Hepatocyte (in vitro differentiated cells): ENCODE data around the gene CPHXL2. TPM values are rescaled to one million over a fixed set of nuclear protein-coding genes. Genes with fewer than 3 reads are reported as not detected.

Experiments
- DNase-seq: peaks from one replicate; pipeline ENCODE4 v3.0.0-alpha.2; 2016; ENCODE audit warnings: low spot score
- H2AFZ ChIP-seq: fragments of 200-600 bp; sonication (generic); 2 replicates; pipeline ENCODE4 v1.6.0; 2016; ENCODE audit warnings: antibody characterized with exemption, mild to moderate bottlenecking
- H3K27ac ChIP-seq: fragments of 200-600 bp; sonication (generic); 2 replicates; pipeline ENCODE4 v1.5.1; 2016; ENCODE audit warnings: mild to moderate bottlenecking
- H3K27me3 ChIP-seq: fragments of 200-600 bp; sonication (generic); 2 replicates; pipeline ENCODE4 v1.6.1; 2016
- H3K36me3 ChIP-seq: fragments of 200-600 bp; sonication (generic); replicated peaks from 2 replicates; pipeline ENCODE4 v1.5.1; 2016; ENCODE audit warnings: low read depth; ENCODE audit not compliant: insufficient read depth
- H3K4me1 ChIP-seq: fragments of 200-600 bp; sonication (generic); 2 replicates; pipeline ENCODE4 v1.5.1; 2016; ENCODE audit warnings: mild to moderate bottlenecking, moderate library complexity; ENCODE audit not compliant: insufficient read depth
- H3K4me2 ChIP-seq: fragments of 200-600 bp; sonication (generic); 2 replicates; pipeline ENCODE4 v1.6.0; 2016
- H3K4me3 ChIP-seq: fragments of 200-600 bp; sonication (generic); 2 replicates; pipeline ENCODE4 v1.5.1; 2016; ENCODE audit warnings: mild to moderate bottlenecking
- H3K79me2 ChIP-seq: fragments of 200-600 bp; sonication (generic); 2 replicates; pipeline ENCODE4 v1.6.0; 2017; ENCODE audit warnings: mild to moderate bottlenecking
- H3K9me2 ChIP-seq: fragments of 200-600 bp; sonication (generic); replicated peaks from 2 replicates; pipeline ENCODE4 v1.6.0; 2017; ENCODE audit warnings: mild to moderate bottlenecking; ENCODE audit not compliant: insufficient read depth
- H3K9me3 ChIP-seq: fragments of 200-600 bp; sonication (generic); 2 replicates; pipeline ENCODE4 v1.5.1; 2016; ENCODE audit warnings: low read depth, mild to moderate bottlenecking
- H4K20me1 ChIP-seq: fragments of 200-600 bp; sonication (generic); 2 replicates; pipeline ENCODE4 v1.6.0; 2016; ENCODE audit warnings: mild to moderate bottlenecking; ENCODE audit not compliant: insufficient read depth, poor library complexity, severe bottlenecking
- EZH2 ChIP-seq: fragments of 200-600 bp; sonication (generic); IDR thresholded peaks from 2 replicates; pipeline ENCODE4 v1.6.1; 2016; ENCODE audit warnings: antibody characterized with exemption, mild to moderate bottlenecking, borderline replicate concordance
- EZH2phosphoT487 ChIP-seq: fragments of 200-600 bp; sonication (generic); IDR thresholded peaks from one replicate; pipeline ENCODE4 v1.6.1; 2018; ENCODE audit warnings: antibody characterized with exemption, mild to moderate bottlenecking, low read depth, moderate library complexity; ENCODE audit not compliant: unreplicated experiment, severe bottlenecking
- WGBS: methylation state at CpG from one replicate; pipeline ENCODE4 v1.1.6; 2016; ENCODE audit warnings: low lambda C conversion rate; ENCODE audit errors: missing lambda C conversion rate; 5-methylcytosine and 5-hydroxymethylcytosine counted together
- polyA plus RNA-seq: library from polyadenylated mRNA; unstranded; fragments of >200 nt; fragmentation: Nextera tagmentation; extraction: Ambion mirVana; gene quantifications from 2 replicates; pipeline ENCODE4 v1.2.1, GENCODE V29; 2016
- total RNA-seq: library from RNA; depleted of rRNA; stranded (reverse); fragments of >200 nt; gene quantifications from 2 replicates; pipeline ENCODE4 v1.2.3, GENCODE V29; 2014
- TF ChIP-seq, protein P1 (sequence below): fragments of 200-600 bp; sonication (generic); IDR thresholded peaks from 2 replicates; pipeline ENCODE4 v1.5.1; 2016; ENCODE audit warnings: antibody characterized with exemption, mild to moderate bottlenecking; ENCODE audit not compliant: poor library complexity

Gene CPHXL2
- total and polyA plus RNA-seq, 2 experiments from 2014 or later: not detected

DNA sequence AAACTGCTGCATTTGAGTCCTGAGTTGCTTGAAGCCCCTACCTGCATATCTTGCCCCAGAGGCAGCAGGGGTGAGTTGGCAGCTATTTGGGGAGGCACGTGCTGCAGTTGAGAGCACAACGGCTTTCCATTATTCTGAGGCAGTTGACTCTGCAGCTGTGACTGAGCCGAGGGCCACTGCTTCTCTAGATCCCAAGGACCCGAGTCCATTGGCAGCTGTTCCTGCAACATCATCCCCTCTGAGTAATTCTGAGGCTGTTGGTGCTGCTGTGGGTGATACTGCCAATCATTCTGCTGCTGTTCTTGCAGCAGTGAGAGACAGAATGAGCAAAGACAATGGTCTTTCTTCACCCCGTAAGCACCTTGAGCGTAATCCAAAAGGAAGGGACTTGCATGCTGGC lies 16.5 kb downstream of the CPHXL2 start:
- no peaks in the 10 kb centered on the region for H3K4me1 ChIP-seq
- H3K27me3 ChIP-seq: no peaks in the 10 kb centered on the region
- H3K79me2 ChIP-seq: peaks cover 6% of the 10 kb centered on the region
- H3K9me2 ChIP-seq: no peaks in the 10 kb centered on the region
- 96% methylated on average over 6 of the region's 6 CpGs for WGBS
- DNase-seq: no peak
- H3K36me3 ChIP-seq: no peaks in the 10 kb centered on the region
- H3K27ac ChIP-seq: no peak overlapping the region
- no peak overlapping the region for H2AFZ ChIP-seq
- H3K4me2 ChIP-seq: no peak overlapping the region
- no peak for TF ChIP-seq EZH2
- no peak for TF ChIP-seq EZH2phosphoT487
- TF ChIP-seq, protein P1, sequence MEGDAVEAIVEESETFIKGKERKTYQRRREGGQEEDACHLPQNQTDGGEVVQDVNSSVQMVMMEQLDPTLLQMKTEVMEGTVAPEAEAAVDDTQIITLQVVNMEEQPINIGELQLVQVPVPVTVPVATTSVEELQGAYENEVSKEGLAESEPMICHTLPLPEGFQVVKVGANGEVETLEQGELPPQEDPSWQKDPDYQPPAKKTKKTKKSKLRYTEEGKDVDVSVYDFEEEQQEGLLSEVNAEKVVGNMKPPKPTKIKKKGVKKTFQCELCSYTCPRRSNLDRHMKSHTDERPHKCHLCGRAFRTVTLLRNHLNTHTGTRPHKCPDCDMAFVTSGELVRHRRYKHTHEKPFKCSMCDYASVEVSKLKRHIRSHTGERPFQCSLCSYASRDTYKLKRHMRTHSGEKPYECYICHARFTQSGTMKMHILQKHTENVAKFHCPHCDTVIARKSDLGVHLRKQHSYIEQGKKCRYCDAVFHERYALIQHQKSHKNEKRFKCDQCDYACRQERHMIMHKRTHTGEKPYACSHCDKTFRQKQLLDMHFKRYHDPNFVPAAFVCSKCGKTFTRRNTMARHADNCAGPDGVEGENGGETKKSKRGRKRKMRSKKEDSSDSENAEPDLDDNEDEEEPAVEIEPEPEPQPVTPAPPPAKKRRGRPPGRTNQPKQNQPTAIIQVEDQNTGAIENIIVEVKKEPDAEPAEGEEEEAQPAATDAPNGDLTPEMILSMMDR: no peak
- no peaks in the 10 kb centered on the region for H3K9me3 ChIP-seq
- peaks cover 5% of the 10 kb centered on the region for H4K20me1 ChIP-seq
- no peak overlapping the region for H3K4me3 ChIP-seq

- H3K4me3 ChIP-seq: no peak overlapping the region
- H3K9me3 ChIP-seq: no peaks in the 10 kb centered on the region
- H3K27ac ChIP-seq: no peak overlapping the region
- peaks cover 22% of the 10 kb centered on the region for H3K79me2 ChIP-seq
- TF ChIP-seq EZH2phosphoT487: no peak
- TF ChIP-seq, protein P1: no peak
- TF ChIP-seq EZH2: no peak
- H3K4me1 ChIP-seq: no peaks in the 10 kb centered on the region
- 93% methylated on average over 2 of the region's 2 CpGs for WGBS
- DNase-seq: no peak
- H2AFZ ChIP-seq: no peak overlapping the region
- no peaks in the 10 kb centered on the region for H3K9me2 ChIP-seq
- H4K20me1 ChIP-seq: peaks cover 16% of the 10 kb centered on the region
- no peak overlapping the region for H3K4me2 ChIP-seq
- H3K27me3 ChIP-seq: no peaks in the 10 kb centered on the region
- H3K36me3 ChIP-seq: no peaks in the 10 kb centered on the region
These were observed 18.6 kb downstream of the CPHXL2 start for GRCh38 chr16:75658175-75658574.

DNA sequence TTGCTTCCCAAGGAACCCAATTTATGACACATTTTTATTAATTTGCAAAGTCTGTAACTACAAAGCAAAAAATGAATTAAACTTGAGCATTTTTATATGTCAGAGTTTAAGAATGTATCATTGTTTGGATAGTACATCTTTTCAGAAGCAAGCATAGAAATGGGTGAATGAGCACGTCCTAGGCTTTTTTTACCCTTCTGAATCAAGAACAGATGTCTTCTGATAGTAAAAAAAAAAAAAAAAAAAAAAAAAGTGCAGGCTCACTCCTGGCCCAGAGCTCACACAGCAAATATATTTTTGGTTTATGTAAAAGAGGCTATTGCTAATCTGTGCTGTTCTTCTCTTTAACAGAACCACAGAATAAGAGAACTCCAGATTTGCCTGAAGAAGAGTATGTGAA lies 22.9 kb downstream of the CPHXL2 start:
- no peaks in the 10 kb centered on the region for H3K9me2 ChIP-seq
- no peak for DNase-seq
- no peak overlapping the region for H3K4me2 ChIP-seq
- TF ChIP-seq EZH2phosphoT487: no peak
- TF ChIP-seq, protein P1: no peak
- no peak for TF ChIP-seq EZH2
- no peaks in the 10 kb centered on the region for H3K27me3 ChIP-seq
- peaks cover 58% of the 10 kb centered on the region for H4K20me1 ChIP-seq
- H3K36me3 ChIP-seq: no peaks in the 10 kb centered on the region
- no peak overlapping the region for H2AFZ ChIP-seq
- H3K4me3 ChIP-seq: no peak overlapping the region
- 33% methylated on average over 1 of the region's 1 CpG for whole genome bisulfite sequencing
- peaks cover 18% of the 10 kb centered on the region for H3K4me1 ChIP-seq
- H3K27ac ChIP-seq: no peak overlapping the region
- H3K9me3 ChIP-seq: no peaks in the 10 kb centered on the region
- peaks cover 64% of the 10 kb centered on the region for H3K79me2 ChIP-seq
